NCI-H1930 (cell line): ENCODE data around the gene MEIS3.
A peak's percentile ranks its signal among the peaks of the same experiment; 100 is the strongest.

Experiments
- DNase-seq, 2 experiments: peaks; one replicate each; lab custom pipeline; 2025; lab: John Stamatoyannopoulos, UW

The MEIS3 gene

GRCh38 chr19:47419030-47419783 lies at the start of gene MEIS3:
TSS of gene MEIS3 (minus strand) at chr19:47419527. CDS start at chr19:47419081, 446 bp downstream.
- no peak for DNase-seq

DNA sequence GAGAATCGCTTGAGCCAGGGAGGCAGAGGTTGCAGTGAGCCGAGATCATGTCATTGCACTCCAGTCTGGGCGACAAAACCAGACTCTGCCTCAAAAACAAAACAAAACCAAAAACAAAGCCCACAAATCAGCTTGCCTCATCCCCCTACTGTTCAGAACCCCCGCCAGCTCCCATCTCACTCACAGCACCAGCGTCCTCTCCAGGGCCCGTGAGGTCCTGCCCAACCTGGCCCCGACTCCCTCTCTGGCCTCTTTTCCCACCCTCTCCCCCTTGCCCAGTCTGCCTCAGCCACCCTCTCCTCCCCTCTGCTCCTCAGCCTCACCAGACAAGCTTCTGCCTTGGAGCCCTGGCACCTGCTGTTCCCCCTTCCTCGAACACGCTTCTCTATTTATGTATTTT lies 48.6 kb upstream of the MEIS3 start:
- no peak for DNase-seq

DNA sequence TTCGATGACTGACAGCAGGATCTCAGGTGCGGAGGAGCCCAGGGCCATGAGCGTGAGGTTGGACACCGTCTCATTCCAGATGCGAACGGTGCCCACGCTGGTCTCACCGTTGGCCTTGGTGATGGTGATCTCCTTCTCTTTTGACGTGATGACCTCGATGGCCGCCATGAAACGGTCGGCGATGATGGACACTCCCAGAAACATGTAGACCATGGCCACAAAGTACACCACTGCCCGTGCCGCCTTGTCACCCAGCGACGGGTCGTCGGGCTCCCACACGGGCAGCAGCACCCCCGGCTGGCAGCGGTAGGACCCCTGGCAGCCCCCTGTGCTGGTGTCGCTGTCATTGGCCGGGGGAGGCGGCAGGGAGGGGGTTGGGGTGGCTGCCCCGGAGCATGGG lies 46.6 kb upstream of the MEIS3 start:
- no peak for DNase-seq

DNA sequence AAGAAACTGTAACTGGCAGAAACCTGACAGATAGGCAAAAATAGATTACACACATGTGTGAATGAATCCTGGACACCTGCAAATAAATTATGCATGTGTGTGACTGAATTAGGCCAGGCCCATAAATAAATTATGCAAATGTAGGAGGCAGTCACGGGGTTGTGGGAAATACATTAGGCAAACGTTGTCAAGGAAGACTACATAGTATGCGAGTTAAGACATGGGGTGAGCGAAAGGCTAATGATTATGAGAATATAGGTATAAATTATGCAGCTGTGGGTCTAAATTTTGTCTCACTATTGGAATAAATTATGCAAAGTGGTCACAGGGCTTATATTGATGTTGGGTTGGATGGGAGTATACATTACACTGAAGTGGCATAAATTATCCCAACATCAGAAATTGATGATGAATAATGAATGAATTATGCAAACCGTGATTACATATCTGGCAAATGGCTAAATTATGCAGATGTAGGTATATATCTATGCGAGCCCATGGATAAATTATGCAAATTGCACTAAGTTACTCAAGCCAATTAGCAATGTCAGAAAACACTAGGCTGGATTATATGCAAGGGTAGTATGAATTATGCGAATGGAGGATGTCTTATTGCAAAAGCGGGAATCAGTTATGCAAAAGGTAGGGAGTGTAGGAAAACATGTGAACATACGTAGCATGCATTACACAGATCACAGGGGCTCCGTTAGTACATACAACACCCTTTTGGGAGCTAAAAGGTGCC lies 45.5 kb upstream of the MEIS3 start:
- no peak for DNase-seq

DNA sequence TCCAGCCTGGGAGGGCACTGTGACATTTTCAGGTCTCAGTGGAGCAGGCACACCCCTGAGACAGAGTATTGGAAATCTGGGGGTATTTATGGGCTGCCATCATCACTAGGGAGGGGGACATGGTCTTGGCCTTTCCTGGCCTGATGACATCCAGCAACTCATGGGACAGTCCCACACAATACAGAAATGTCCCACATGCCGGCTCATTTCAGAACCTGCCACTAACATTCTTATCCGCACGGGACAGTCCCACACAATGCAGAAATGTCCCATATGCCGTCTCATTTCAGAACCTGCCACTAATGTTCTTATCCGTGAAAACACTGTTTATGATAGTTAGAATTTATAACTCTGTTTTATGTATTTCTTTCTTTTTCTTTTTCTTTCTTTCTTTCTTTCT lies 42.5 kb upstream of the MEIS3 start:
- no peak for DNase-seq

DNA sequence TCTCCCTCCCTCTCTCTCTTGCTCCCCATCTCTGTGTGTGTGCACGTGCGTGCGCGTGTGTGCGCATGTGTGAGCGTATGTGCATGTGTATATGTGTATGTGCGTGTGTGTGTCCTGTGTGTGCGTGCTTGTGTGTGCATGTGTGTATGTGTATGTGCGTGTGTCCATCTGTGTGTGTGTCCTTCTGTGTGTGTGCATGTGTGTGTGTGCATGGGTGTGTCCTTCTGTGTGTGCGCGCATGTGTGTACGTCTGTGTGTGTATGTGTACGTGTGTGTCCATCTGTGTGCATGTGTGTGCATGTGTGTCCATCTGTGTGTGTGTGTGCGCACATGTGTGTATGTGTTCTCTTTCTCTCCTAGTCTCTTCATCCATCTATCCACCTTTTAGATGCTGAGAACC lies 40.1 kb upstream of the MEIS3 start:
- DNase-seq, result no peak

DNA sequence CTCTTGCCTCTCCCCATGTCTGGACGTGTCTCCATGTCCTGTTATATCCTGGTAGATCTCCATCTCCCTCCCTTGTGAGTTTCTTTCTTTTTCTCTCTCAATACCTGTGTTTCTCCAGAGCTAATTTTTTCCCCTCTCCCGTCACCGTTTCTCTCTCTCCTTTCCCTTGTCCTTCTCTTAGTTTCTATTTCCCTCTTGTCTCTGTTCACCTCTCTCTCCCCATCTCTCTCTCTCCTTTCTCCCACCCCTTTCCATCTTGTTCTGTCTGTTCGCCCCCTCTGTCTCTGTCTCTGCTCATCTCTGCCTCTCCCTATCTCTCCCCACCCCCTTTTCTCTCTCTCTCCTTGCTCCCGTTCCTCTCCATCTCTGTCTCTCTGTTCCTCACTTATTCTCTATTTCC lies 39.3 kb upstream of the MEIS3 start:
- DNase-seq, result no peak

GRCh38 chr19:47456721-47457474 lies 37.6 kb upstream of the MEIS3 start:
- DNase-seq, result no peak

DNA sequence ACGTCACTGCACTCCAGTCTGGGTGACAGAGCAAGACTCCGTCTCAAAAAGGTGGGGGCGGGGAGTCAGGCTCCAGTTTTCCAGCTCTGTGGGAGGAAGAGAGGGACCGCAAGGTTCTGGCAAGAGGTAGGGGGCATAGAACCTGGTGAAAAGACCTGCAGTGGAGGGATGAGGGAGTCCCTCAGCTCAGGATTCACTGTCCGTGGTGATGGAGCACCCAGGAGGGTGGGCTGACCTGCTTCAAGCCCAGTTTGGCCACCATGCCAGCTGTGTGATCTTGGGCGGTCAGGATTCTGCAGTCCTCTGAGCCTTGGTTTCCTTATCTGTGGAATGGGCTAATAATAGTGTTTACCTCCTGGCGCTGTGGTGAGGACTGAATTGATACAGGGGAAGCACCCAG lies 31.2 kb upstream of the MEIS3 start:
- no peak for DNase-seq

DNA sequence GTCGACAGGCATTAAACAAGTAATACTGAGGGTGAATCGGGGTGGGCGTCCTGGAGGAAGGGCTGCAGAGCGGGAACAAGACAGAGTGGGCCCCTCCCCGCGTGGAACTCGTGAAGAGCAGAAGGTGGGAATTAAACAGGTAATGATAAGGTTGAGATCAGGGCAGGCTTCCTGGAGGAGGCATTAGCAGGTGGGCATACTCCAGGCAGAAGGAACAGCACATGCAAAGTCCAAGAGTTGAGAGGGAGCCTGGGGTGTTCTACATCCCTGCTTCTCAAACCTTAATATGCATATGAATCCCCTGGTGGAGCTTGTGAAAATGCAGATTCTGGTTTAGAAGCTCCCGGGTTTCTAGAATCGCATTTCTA lies 29.0 kb upstream of the MEIS3 start:
- DNase-seq, result no peak

GRCh38 chr19:47447470-47448359 lies 28.4 kb upstream of the MEIS3 start:
- peak; percentile 95 to 98 for DNase-seq

- peak; percentile 84 to 86 for DNase-seq
Observed at GRCh38 chr19:47446534-47447469, 27.5 kb upstream of the MEIS3 start.

DNA sequence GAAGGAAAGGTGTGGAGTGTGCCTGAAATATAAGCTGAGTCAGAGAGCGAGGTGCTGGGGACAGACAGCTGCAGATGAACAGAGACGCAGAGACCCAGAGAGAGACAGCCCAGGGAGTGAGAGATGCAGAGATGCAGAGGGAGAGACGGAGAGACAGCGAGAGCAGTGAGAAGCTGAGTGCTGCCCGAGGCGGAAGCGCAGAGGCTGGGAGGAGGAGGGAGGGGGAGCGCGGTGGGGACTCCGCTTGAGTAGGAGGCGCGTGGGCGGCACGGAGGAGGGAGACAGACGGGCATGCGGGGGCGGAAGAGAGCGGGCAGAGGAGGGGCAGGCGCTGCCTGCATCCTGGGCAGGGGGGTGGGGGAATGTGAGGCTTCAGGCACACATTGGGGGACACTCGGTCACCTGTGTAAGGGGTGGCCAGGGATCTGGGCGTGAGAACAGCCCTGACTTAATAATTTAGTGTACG lies 26.6 kb upstream of the MEIS3 start:
- peak; percentile 45 to 52 for DNase-seq

DNA sequence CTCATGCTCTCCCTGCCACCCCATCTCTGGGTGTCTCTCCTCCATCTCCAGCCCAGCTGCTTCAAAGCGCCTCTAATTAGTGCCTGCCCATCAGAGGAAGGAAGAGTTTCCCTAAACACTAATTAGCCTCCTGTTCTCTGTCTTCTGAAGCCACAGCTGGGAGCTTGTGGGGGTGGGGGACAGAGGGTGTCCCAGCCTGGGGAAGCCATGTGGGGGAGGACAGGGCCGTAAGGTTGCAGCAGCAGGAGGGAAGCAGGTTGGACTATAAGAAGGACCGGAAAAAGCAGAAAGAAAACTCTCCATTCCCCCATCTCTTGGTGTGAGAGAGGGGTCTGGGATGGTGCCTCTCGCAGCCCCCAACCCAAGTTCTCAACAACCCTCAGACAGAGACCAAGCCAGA lies 26.2 kb upstream of the MEIS3 start:
- no peak for DNase-seq

GRCh38 chr19:47444388-47444821 lies 25.1 kb upstream of the MEIS3 start:
- DNase-seq, result no peak

DNA sequence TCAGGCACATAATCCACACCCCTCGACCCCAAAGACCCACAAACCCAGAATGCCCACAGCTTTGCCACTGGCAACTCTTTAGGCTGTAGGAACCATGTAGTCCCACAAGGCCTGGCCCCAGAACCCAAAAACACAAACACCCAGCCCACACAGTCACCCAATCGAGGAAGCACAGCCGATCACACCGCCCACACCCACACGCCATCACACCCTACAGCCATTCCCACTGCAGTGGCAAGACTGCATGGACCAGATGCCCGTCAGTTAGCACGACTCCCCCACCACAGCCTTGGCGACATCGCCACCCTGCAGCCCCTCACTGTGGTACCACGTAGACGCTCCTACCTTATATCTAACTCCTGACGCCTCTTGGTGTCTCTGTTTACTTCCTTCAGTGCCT lies 24.0 kb upstream of the MEIS3 start:
- DNase-seq, result no peak

DNA sequence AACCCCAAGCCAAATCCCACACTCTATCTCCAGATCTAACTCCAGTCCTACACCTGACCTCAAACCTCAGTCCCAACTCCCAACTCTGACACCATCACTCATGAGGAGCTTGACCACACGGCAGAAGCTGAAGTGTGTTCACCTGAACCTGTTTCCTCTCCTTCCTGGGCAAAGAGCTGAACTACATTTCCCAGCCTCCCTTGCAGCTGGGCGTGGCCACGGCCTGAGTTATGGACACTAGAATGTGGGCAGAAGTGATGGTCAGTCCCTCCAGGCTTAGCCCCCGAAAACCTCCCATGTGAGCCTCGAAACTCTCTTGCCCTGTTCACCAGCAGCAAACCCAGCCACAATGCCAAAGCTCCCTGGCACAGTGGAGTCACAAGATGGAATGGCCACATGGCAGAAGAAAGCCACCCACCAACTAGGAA lies 19.5 kb upstream of the MEIS3 start:
- DNase-seq, result no peak

GRCh38 chr19:47437500-47437899 lies 18.2 kb upstream of the MEIS3 start:
- DNase-seq, result no peak

- DNase-seq, result peak; percentile 75 to 83
Observed at GRCh38 chr19:47436712-47437401, 17.5 kb upstream of the MEIS3 start.

DNA sequence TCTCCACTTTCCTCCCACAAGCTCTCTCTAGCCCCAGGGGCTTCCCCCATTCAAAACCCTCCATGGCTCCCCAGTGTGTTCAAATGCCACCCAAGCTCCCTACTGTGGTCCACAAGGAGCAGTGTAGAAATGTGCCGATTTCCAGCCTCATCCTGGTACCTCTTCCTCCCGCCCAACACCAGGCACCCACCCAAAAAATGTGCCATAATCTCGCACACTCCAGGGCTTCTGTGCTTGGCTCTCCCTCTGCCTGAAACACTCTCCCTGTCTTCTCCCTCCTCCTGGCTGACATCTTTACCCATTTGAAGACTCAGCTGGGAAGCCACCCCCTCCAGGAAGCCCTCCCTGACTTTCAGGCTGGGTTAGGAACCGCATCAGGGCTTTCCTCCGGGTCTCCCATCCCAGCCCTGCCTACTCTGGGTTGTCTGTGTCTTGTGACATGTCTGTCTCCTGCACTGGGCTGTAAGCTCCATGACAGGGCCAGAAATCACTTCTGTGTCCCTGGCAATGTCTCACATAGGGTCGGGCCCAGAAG lies 16.6 kb upstream of the MEIS3 start:
- DNase-seq, result no peak
